GM19025 (cell line): Measurements from ENCODE around the gene SNX10.

Experiments
- ATAC-seq: cut with Tn5 transposase; IDR thresholded peaks from one replicate; pipeline ENCODE4 v1.9.1; 2021; ENCODE audit warnings: mild to moderate bottlenecking, low read depth, moderate library complexity; ENCODE audit not compliant: unreplicated experiment

SNX10 gene

GRCh38 chr7:26332698-26333097, 41.0 kb downstream of the SNX10 start:
- ATAC-seq, result no peak

- no peak for ATAC-seq
Observed at GRCh38 chr7:26334166-26334859, 42.7 kb downstream of the SNX10 start.

DNA sequence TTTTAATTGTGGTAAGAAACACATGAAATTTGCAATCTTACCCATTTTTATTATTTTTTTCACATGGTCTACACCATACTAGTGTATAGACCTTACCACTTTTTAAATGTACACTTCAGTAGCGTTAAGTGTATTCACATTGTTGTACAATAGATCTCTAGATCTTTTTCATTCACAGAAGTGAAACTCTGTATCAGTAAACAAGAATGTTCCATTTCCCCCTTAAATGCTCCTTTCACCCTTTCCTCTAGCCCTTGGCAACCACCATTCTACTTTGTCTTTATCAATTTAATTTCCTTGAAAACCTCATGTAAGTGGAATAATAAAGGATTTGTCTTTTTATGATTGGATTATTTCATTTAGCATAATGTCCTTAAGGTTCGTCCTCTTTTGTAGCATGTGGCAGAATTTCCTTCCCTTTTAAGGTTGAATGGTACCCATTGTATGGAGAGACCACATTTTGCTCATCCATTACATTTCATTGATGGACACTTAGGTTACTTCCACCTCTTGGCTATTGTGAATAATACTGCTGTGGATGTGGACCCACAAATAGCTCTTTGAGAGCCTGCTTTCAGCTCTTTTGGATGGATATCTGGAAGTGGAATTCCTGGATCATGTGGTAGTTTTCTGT, 45.7 kb downstream of the SNX10 start:
- no peak for ATAC-seq

DNA sequence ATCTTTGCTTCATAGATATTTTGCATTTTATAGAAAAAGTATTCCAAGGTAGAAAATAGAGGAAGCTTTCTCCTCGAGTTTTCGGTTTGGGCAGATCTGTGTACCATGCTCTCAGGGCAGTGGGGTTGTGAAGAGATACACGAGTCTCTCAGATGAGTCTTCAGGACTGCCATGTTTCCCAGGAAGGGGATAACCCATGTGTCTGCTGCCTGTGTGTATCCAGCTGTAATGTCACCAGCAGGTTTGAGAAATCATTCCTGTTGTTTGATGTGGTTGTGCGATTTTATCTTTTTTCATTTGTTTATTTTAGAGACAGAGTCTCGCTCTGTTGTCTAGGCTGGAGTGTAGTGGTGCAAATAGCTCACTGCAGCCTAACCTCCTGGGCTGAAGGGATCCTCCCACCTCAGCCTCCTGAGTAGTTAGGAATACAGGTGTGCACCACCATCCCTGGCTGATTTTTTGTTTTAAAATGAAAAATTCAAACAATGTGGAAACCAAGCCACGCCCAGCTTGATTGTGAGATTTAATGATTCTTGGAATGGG, 48.9 kb downstream of the SNX10 start:
- ATAC-seq, result no peak

GRCh38 chr7:26343320-26343832, 51.7 kb downstream of the SNX10 start:
- ATAC-seq, result no peak

- ATAC-seq, result no peak
Observed at GRCh38 chr7:26343837-26344236, 52.2 kb downstream of the SNX10 start.

GRCh38 chr7:26345202-26345601, 53.5 kb downstream of the SNX10 start:
- ATAC-seq, result no peak

- ATAC-seq, result no peak
Observed at GRCh38 chr7:26345837-26346236, 54.2 kb downstream of the SNX10 start.

DNA sequence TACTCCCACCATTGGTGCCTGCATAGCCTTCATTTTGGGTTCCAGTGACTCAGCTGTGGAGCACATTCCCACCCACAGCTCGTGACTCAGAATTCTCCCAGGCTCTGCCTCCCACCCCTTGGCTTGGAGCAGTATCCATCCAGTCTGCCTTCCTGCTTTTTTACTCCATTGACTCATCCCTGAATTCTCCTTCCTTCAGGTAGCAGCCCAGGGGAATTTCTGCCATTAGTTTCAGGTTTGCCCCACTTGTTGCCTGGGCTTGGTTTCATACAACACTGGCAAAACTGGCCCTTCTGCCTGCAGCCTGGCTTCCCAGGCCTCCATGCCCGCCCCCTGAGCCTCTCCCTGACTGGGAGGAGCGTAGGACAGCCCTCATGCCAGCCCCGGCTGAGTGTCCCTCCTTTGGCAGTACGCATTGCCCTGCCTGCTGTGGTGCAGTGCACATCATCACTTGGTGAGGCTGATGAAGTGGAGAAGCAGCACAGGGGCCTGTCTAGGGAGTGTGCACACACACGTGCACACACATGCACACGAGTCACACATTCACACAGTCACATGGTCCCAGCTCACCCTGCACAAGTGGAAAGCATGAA, 55.0 kb downstream of the SNX10 start:
- ATAC-seq, result no peak

- peak; percentile 82 for ATAC-seq
Observed at GRCh38 chr7:26348234-26348851, 56.7 kb downstream of the SNX10 start.

DNA sequence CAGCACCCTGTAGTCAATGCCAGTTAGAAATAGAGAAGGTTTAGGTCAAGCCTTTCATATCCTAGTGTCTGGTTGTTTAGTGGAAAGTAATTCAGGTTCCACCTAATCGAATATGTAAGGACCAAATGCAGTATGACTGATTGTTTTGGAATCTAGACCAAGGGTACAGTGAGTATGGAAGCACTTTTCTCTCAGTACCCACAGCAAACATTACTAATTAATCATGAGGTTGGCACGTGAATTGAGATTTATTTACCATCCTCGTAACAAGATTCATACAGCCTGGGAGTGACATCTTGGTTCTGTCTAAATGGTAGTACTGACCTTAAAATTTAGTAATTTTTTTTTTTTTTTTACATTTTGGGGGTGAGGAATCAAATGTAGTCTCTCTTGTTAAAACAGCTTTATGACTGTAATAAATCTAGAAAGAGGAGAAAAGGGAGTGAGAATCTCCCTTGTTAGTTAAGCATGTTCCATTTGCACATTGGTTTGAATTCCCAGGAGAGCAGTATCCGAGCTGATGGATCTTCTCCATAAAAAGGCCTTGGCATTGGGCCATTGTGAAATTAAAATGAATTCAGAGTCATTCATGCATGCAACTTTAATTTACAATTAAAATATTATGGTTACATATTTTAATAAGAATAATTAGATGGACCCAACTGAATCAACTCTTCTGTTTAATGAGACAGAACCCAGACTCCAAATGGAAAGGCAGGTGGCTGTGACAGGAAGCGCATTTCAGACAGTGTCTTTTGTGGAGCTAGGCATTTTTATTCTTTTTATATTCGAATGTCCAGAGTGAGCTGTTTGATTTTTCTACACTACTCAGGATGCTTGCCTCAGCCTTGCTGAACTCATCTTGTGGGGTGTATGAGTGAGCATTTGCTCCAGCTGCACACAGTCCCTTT, 57.6 kb downstream of the SNX10 start:
- ATAC-seq, result no peak

GRCh38 chr7:26351171-26351570, 59.5 kb downstream of the SNX10 start:
- ATAC-seq, result no peak

DNA sequence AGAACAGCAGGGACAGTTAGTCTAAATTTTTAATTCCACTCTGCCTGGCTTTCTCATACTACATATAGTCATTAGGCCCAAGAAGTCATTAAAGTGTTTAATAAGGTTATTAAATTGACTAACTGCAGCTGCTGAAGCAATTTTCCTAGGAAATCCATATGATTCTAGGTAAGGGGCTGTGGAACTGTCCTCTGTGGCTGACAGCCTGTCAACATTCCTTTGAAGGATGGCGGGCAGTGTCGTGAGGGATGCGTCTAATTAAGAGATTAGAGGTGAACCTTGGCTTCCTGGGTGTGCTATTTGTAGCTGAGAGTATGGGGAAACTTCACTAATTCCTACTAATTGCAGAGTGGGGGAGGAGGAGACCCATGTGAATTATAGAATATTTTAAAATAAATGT, 64.6 kb downstream of the SNX10 start:
- ATAC-seq, result no peak

- no peak for ATAC-seq
Observed at GRCh38 chr7:26356929-26357798, 65.5 kb downstream of the SNX10 start.

GRCh38 chr7:26357799-26358151, 66.1 kb downstream of the SNX10 start:
- ATAC-seq, result no peak

GRCh38 chr7:26360650-26361049, 69.0 kb downstream of the SNX10 start:
- ATAC-seq, result no peak

DNA sequence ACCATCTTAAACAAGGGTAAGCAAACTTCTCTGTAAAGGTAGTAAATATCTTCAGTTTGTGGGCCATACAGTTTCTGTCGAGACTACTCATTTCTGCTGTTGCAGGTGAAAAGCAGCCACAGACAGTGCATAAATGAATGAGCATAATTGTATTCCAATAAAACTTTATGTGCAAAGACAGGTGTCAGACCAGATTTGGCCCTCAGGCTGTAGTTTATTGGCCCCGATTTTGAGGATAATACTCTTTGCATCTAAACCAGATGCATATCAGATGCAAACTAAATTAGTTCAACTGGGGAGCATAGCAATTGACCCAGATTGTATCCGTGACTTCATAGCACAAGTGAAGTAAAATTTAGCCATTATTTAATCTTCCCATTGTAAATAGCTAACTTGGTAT, 70.0 kb downstream of the SNX10 start:
- ATAC-seq, result no peak

DNA sequence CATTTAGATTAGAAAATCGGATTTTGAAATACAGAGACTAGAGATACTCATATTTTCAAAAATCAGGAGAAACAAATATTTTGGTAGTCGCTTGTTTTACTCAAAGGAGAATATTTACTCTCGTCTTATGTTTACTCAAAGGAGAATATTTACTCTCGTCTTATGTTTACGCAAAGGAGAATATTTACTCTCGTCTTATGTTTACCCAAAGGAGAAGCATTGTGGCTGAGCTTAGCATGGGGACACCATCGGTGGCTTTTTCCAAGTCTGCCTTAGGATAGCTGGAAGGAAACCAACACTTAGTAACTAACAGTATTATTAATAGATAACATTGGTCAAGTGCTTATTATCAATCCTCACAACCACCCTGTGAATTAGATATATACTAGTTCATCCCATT, 71.8 kb downstream of the SNX10 start:
- no peak for ATAC-seq
